GM12865 (cell line): ENCODE data around the gene ZNF165.
A peak's percentile ranks its signal among the peaks of the same experiment; 100 is the strongest.
"Not testable (repeated sequence)": the region's sequence is repeated elsewhere in the genome, so short reads cannot be mapped to it uniquely, and the experiment has no call there.

Source experiments
- DNase-seq: peaks from one replicate; pipeline ENCODE4 v3.0.0; 2010; ENCODE audit warnings: low read depth
- H3K4me3 ChIP-seq: 2 replicates; pipeline ENCODE4 v1.5.1; 2011; ENCODE audit warnings: mild to moderate bottlenecking, low read depth, low read length, control low read depth
- CTCF ChIP-seq: IDR thresholded peaks from 2 replicates; pipeline ENCODE4 v1.5.1; 2011; ENCODE audit warnings: low read length, control low read depth, low read depth, inconsistent platforms; ENCODE audit not compliant: insufficient read depth; ENCODE audit errors: missing control alignments

The ZNF165 gene

GRCh38 chr6:28080631-28081485 lies 490 bp downstream of the ZNF165 start:
- DNase-seq = peak; percentile 97
- H3K4me3 ChIP-seq = peak overlapping the region; percentile 72
- TF ChIP-seq CTCF = no peak

GRCh38 chr6:28081486-28081751 lies 1.1 kb downstream of the ZNF165 start:
- TF ChIP-seq CTCF = no peak

GRCh38 chr6:28082939-28083338 lies 2.6 kb downstream of the ZNF165 start:
- H3K4me3 ChIP-seq = no peak overlapping the region
- no peak for TF ChIP-seq CTCF
- DNase-seq = no peak

More at GRCh38 chr6:28081486-28081751, 1.1 kb downstream of the ZNF165 start:
- DNase-seq = peak; percentile 81
- H3K4me3 ChIP-seq = peak overlapping the region; percentile 72

GRCh38 chr6:28089054-28089453 lies 8.7 kb downstream of the ZNF165 start:
- no peak overlapping the region for H3K4me3 ChIP-seq
- no peak for DNase-seq
- TF ChIP-seq CTCF = no peak

DNA sequence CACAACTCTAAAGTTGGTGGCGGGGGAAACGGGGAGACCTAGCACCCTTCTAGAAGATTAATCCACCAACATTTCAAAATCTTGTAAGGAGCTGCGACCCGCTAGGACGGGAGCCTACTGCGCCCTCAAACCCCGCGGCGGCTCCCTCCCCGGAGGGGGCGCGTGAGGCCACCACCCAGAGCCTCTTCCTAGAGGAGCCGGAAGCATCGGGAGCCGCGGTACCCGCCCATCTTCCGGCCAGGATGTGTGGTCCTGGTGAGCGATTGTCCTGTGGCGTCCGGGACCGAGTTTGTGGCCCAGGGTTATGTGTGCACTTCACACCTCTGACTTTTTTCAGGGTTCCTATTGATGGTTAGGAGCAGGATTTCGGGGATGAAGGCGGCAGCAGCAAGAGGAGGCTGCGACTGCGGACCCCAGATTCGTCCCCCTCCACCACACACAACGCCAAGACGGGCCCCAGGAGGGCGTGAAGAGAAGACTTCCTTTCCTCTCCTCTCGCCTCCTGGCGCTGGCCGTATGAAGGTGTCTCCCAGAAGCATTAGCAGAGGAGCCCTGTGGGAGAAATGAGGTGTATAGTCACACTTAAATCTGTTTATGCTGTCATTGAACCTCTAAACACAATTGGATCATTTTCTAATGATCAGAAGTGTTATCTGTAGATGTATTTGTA lies 10.7 kb downstream of the ZNF165 start:
- no peak for TF ChIP-seq CTCF
- no peak for DNase-seq
- no peak overlapping the region for H3K4me3 ChIP-seq

GRCh38 chr6:28102222-28102621 lies 21.9 kb downstream of the ZNF165 start:
- not testable (repeated sequence) for H3K4me3 ChIP-seq, DNase-seq

DNA sequence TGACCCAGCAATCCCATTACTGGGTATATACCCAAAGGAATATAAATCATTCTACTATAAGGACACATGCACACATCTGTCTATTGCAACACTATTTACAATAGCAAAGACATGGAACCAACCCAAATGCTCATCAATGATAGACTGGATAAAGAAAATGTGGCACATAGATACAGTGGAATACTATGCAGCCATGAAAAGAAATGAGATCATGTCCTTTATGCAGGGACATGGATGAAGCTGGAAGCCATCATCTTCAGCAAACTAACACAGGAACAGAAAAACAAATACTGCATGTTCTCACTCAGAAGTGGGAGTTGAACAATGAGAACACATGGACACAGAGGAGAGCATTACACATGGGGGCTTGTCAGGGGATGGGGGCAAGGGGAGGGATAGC lies 22.3 kb downstream of the ZNF165 start:
- H3K4me3 ChIP-seq, DNase-seq: not testable (repeated sequence)
